Testis (tissue), 2 donors: ENCODE measurements around the gene SLC7A6OS.

Source experiments
- POLR2A ChIP-seq: fragments of 450-650 bp; IDR thresholded peaks from one replicate; pipeline ENCODE4 v1.6.1; 2017; ENCODE audit warnings: antibody characterized with exemption, mild to moderate bottlenecking, moderate library complexity
- TF ChIP-seq, protein P1 (sequence below), 3 experiments: fragments of 450-650 bp in 2 of 3; fragments of 200-600 bp in 1 of 3; sonication (generic) in 1 of 3; IDR thresholded peaks; one replicate each; pipeline ENCODE4 v1.5.1; 2016 to 2019; ENCODE audit warnings: antibody characterized with exemption in 3 of 3, mild to moderate bottlenecking in 2 of 3, moderate library complexity in 1 of 3

DNA sequence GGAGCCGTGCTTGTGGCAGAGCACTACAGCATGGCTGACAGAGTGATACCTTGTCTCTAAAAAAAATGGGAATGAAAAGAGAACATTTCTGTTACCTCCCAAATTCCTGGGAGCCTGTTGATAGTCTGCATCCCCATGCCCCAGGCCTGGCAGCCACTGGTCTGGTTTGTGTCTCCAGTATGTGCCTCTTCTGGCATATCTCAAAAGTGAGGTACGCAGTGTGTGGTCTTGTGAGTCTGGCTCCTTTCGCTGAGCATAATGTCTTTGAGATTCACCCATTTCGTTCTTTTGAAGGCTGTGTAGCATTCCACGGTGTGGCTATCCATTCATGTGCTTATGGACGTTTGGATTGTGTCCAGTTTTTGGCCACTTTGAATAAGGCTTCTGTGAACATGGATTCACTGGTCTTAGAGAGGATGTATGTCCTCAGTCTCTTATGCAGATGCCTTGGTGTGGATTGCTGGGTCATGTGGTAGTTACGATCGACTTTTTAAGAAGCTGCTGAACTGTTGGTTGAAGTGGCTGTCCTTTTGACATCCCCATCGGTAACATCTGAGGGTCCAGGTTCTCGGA, 39.2 kb upstream of the SLC7A6OS start:
- TF ChIP-seq, protein P1, sequence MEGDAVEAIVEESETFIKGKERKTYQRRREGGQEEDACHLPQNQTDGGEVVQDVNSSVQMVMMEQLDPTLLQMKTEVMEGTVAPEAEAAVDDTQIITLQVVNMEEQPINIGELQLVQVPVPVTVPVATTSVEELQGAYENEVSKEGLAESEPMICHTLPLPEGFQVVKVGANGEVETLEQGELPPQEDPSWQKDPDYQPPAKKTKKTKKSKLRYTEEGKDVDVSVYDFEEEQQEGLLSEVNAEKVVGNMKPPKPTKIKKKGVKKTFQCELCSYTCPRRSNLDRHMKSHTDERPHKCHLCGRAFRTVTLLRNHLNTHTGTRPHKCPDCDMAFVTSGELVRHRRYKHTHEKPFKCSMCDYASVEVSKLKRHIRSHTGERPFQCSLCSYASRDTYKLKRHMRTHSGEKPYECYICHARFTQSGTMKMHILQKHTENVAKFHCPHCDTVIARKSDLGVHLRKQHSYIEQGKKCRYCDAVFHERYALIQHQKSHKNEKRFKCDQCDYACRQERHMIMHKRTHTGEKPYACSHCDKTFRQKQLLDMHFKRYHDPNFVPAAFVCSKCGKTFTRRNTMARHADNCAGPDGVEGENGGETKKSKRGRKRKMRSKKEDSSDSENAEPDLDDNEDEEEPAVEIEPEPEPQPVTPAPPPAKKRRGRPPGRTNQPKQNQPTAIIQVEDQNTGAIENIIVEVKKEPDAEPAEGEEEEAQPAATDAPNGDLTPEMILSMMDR (IDR thresholded peaks at IDR 0.05) = no peak
- no peak for TF ChIP-seq POLR2A
